B cell (primary cell): ENCODE data around the gene MBTD1. TPM values are rescaled to one million over a fixed set of nuclear protein-coding genes. Genes with fewer than 3 reads are reported as not detected.
"Not testable (repeated sequence)": the region's sequence is repeated elsewhere in the genome, so short reads cannot be mapped to it uniquely, and the experiment has no call there.

Experiments used
- ATAC-seq: fragments of 200-7000 bp; cut with Tn5 transposase; one replicate; pipeline ENCODE4 v1.10.0; 2021; ENCODE audit warnings: low read depth, mild to moderate bottlenecking, moderate number of reproducible peaks, moderate library complexity
- CTCF ChIA-PET: fragments of 350-600 bp; sonication (Branson Sonifier 250); formaldehyde crosslinking; loops from one replicate; lab custom pipeline; 2021; ENCODE audit warnings: antibody characterized with exemption, inconsistent platforms; lab: Charles Lee
- POLR2A ChIA-PET: fragments of 350-600 bp; sonication (Branson Sonifier 250); formaldehyde crosslinking; loops from one replicate; lab custom pipeline; 2021; ENCODE audit warnings: antibody characterized with exemption; lab: Charles Lee
- DNase-seq: peaks from one replicate; pipeline ENCODE4 v3.0.0; 2013
- H2AFZ ChIP-seq: 2 replicates; pipeline ENCODE4 v1.6.1; 2012; ENCODE audit warnings: mild to moderate bottlenecking, low read depth, low read length; ENCODE audit not compliant: insufficient read depth, poor library complexity, severe bottlenecking
- H3K27ac ChIP-seq, 2 donors: 1 replicate in 1 of 2; 2 replicates in 1 of 2; pipeline ENCODE4 v1.5.1; 2012 to 2013; ENCODE audit warnings: low read length in 2 of 2, mild to moderate bottlenecking in 2 of 2, moderate library complexity in 1 of 2
- H3K27me3 ChIP-seq, 4 experiments: fragments of 200-600 bp in 1 of 4; sonication (generic) in 1 of 4; replicated peaks in 1 of 4; 1 replicate in 2 of 4; 2 replicates in 2 of 4; pipeline versions ENCODE4 v1.6.1 to v1.7.0; 2013 to 2016; ENCODE audit warnings: low read length in 3 of 4, mild to moderate bottlenecking in 2 of 4, mixed read lengths in 1 of 4, moderate library complexity in 1 of 4; ENCODE audit not compliant: insufficient read depth in 4 of 4, control insufficient read depth in 3 of 4; ENCODE audit errors: control extremely low read depth in 1 of 4
- H3K36me3 ChIP-seq, 2 experiments: replicated peaks in 1 of 2; 1 replicate in 1 of 2; 2 replicates in 1 of 2; pipeline versions ENCODE4 v1.6.1 to v1.7.1; 2013; ENCODE audit warnings: low read length in 1 of 2; ENCODE audit not compliant: insufficient read depth in 2 of 2, control insufficient read depth in 1 of 2; ENCODE audit errors: control extremely low read depth in 1 of 2, extremely low read depth in 1 of 2
- H3K4me1 ChIP-seq, 2 donors: fragments of 200-600 bp in 1 of 2; sonication (generic) in 1 of 2; 1 replicate in 1 of 2; 2 replicates in 1 of 2; pipeline versions ENCODE4 v1.5.1 to v1.6.1; 2013 to 2017; ENCODE audit warnings: low read length in 2 of 2; ENCODE audit not compliant: control insufficient read depth in 2 of 2, insufficient read depth in 2 of 2
- H3K4me2 ChIP-seq: replicated peaks from 2 replicates; pipeline ENCODE3; 2012; ENCODE audit warnings: mild to moderate bottlenecking, low read depth, low read length; ENCODE audit not compliant: poor library complexity, severe bottlenecking
- H3K4me3 ChIP-seq, 5 experiments: fragments of 200-600 bp in 1 of 5; sonication (generic) in 1 of 5; 1 replicate in 3 of 5; 2 replicates in 2 of 5; pipeline versions ENCODE4 v1.5.1 to v1.7.0; 2011 to 2016; ENCODE audit warnings: low read length in 4 of 5, mild to moderate bottlenecking in 4 of 5, low read depth in 2 of 5, control low read depth in 1 of 5, moderate library complexity in 1 of 5; ENCODE audit not compliant: insufficient read depth in 1 of 5; ENCODE audit errors: control extremely low read depth in 1 of 5, extremely low read depth in 1 of 5
- H3K79me2 ChIP-seq: fragments of 200-600 bp; sonication (generic); one replicate; pipeline ENCODE4 v1.6.0; 2016; ENCODE audit warnings: low read length; ENCODE audit not compliant: control insufficient read depth, insufficient read depth
- H3K9ac ChIP-seq: fragments of 200-600 bp; sonication (generic); 2 replicates; pipeline ENCODE4 v1.6.1; 2017; ENCODE audit warnings: mild to moderate bottlenecking, low read length, moderate library complexity
- H3K9me3 ChIP-seq, 3 donors: one replicate each; pipeline versions ENCODE4 v1.6.1 to v1.7.1; 2013; ENCODE audit warnings: low read length in 2 of 3; ENCODE audit not compliant: control insufficient read depth in 2 of 3, insufficient read depth in 1 of 3; ENCODE audit errors: control extremely low read depth in 1 of 3
- H4K20me1 ChIP-seq: 2 replicates; pipeline ENCODE4 v1.6.0; 2012; ENCODE audit warnings: mild to moderate bottlenecking, low read length; ENCODE audit not compliant: insufficient read depth, control insufficient read depth, poor library complexity, severe bottlenecking
- H3K27ac Mint-ChIP-seq: one replicate; pipeline ENCODE4 v1.8.0; 2021; ENCODE audit warnings: mixed read lengths
- H3K27me3 Mint-ChIP-seq: one replicate; pipeline ENCODE4 v1.8.0; 2021; ENCODE audit warnings: mixed read lengths
- H3K4me1 Mint-ChIP-seq: one replicate; pipeline ENCODE4 v1.8.0; 2021; ENCODE audit warnings: mixed read lengths
- H3K4me3 Mint-ChIP-seq: one replicate; pipeline ENCODE4 v1.8.0; 2021; ENCODE audit warnings: mixed read lengths
- H3K9me3 Mint-ChIP-seq: one replicate; pipeline ENCODE4 v1.8.0; 2022; ENCODE audit warnings: mixed read lengths; ENCODE audit not compliant: insufficient read depth
- EZH2 ChIP-seq: IDR thresholded peaks from 2 replicates; pipeline ENCODE4 v1.6.1; 2012; ENCODE audit warnings: borderline replicate concordance, low read depth, mild to moderate bottlenecking, moderate library complexity, low read length; ENCODE audit not compliant: insufficient read depth, poor library complexity, severe bottlenecking
- WGBS: methylation state at CpG from one replicate; pipeline ENCODE4 v1.1.5; 2013; ENCODE audit warnings: missing lambda C conversion rate; ENCODE audit not compliant: insufficient coverage; 5-methylcytosine and 5-hydroxymethylcytosine counted together
- intact Hi-C: fragments of 100-400 bp; cut with micrococcal nuclease; formaldehyde crosslinking; loops from one replicate; pipeline ENCODE4 v1.10.0; 2022
- polyA plus RNA-seq: library from polyadenylated mRNA; depleted of rRNA; stranded (reverse); fragments of >200 nt; gene quantifications from 2 replicates; pipeline ENCODE4 v1.2.3, GENCODE V29; 2012
- total RNA-seq, 2 donors: library from RNA; stranded (reverse); fragments of 120-200 nt in 1 of 2; gene quantifications; 1 replicate in 1 of 2; 2 replicates in 1 of 2; pipeline versions ENCODE4 v1.2.3 to v1.2.4, GENCODE V29; 2013 to 2022
- TF ChIP-seq, protein P1 (sequence below): fragments of 200-600 bp; IDR thresholded peaks from one replicate; pipeline ENCODE4 v1.8.0; 2022; ENCODE audit warnings: antibody characterized with exemption, mild to moderate bottlenecking

The MBTD1 gene
- total and polyA plus RNA-seq, 2 donors (not counting 1 experiment from before 2014, with no cell fraction given) = 9.6 to 39.7 TPM

DNA sequence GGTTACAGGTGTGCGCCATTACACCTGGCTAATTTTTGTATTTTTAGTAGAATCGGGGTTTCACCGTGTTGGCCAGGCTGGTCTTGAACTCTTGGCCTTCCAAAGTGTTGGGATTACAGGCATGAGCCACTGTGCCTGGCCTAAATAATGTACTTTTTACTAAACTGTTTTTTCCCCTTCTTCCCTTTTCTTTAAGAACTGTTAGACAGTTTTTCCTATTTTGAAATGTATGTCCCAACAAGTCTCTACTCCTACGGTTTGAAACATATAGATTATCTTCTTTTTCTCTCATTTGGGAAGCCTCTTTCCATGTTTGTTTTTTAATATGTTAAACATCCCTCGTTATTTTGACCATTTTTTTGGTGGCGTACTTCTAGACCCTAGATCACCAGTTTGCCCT is 10.1 kb upstream of the MBTD1 start:
- ChIA-PET POLR2A (no interaction called here), CTCF (interaction anchor here (0.6 kb wide), 1 partner anchor 724 kb away, joined by 3 read pairs; no protein-coding TSS in a partner anchor)
- H3K9ac ChIP-seq = no peak overlapping the region
- no peaks in the 10 kb centered on the region for H3K27me3 ChIP-seq
- no peak overlapping the region for H3K27ac Mint-ChIP-seq
- no peak overlapping the region for H3K4me3 Mint-ChIP-seq
- no peaks in the 10 kb centered on the region for H3K9me3 Mint-ChIP-seq
- H3K4me3 ChIP-seq = no peak overlapping the region
- H2AFZ ChIP-seq = no peak overlapping the region
- H4K20me1 ChIP-seq = peaks cover 56% of the 10 kb centered on the region
- no peaks in the 10 kb centered on the region for H3K27me3 Mint-ChIP-seq
- H3K79me2 ChIP-seq = peaks cover 83% of the 10 kb centered on the region
- no peaks in the 10 kb centered on the region for H3K4me1 ChIP-seq
- no peak overlapping the region for H3K4me2 ChIP-seq
- TF ChIP-seq, protein P1, sequence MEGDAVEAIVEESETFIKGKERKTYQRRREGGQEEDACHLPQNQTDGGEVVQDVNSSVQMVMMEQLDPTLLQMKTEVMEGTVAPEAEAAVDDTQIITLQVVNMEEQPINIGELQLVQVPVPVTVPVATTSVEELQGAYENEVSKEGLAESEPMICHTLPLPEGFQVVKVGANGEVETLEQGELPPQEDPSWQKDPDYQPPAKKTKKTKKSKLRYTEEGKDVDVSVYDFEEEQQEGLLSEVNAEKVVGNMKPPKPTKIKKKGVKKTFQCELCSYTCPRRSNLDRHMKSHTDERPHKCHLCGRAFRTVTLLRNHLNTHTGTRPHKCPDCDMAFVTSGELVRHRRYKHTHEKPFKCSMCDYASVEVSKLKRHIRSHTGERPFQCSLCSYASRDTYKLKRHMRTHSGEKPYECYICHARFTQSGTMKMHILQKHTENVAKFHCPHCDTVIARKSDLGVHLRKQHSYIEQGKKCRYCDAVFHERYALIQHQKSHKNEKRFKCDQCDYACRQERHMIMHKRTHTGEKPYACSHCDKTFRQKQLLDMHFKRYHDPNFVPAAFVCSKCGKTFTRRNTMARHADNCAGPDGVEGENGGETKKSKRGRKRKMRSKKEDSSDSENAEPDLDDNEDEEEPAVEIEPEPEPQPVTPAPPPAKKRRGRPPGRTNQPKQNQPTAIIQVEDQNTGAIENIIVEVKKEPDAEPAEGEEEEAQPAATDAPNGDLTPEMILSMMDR = no peak
- TF ChIP-seq EZH2 = no peak
- DNase-seq (no peak), ATAC-seq (no peak)
- peaks cover 12 to 73% of the 10 kb centered on the region in 2 experiments for H3K36me3 ChIP-seq
- H3K27ac ChIP-seq = no peak overlapping the region
- no CpG with 5 or more reads among the region's 6 CpGs for WGBS
- no peaks in the 10 kb centered on the region for H3K9me3 ChIP-seq
- H3K4me1 Mint-ChIP-seq = peaks cover 12% of the 10 kb centered on the region
- intact Hi-C loops = no loop called here

DNA sequence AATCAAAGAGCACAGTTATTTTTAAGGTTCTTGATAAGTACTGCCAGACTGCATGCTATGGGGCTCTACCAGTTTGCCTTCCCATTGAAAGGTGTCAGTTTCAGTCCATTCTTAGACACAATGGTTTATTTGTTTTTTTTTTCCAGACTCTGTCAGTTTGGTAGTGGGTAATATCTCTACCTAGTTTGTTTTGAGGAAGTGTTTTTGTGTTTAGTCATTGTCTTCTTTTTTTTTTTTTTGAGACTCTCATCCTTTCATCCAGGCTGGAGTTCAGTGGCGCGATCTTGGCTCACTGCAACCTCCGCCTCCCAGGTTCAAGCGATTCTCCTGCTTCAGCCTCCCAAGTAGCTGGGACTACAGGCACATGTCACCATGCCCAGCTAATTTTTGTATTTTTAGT is 4.6 kb upstream of the MBTD1 start:
- H3K4me3 Mint-ChIP-seq, H3K9me3 Mint-ChIP-seq, DNase-seq, H3K4me2 ChIP-seq, CTCF ChIA-PET, H3K9ac ChIP-seq, ATAC-seq, H3K27me3 Mint-ChIP-seq, POLR2A ChIA-PET, intact Hi-C loops, H3K27me3 ChIP-seq, H3K9me3 ChIP-seq, H3K27ac ChIP-seq, H3K4me3 ChIP-seq, H2AFZ ChIP-seq: not testable (repeated sequence)
- H3K4me1 ChIP-seq = peaks cover 10 to 22% of the 10 kb centered on the region in 2 donors
- Mint-ChIP-seq H3K27ac (peak overlapping the region; percentile 32), H3K4me1 (peaks cover 30% of the 10 kb centered on the region)
- H4K20me1 ChIP-seq = peaks cover 80% of the 10 kb centered on the region
- peaks cover 6 to 42% of the 10 kb centered on the region in 2 experiments for H3K36me3 ChIP-seq
- WGBS = no CpG with 5 or more reads among the region's 4 CpGs
- peaks cover 93% of the 10 kb centered on the region for H3K79me2 ChIP-seq
